Stimulated activated naive B cell treated with anti-CD40 and anti-IgM and Interleukin-4, amounts not matched to agents 10 μg/mL and 1 μg/mL and 100 μg/mL, for 72 hours (primary cell): ENCODE data around the gene C9orf152.
"Not testable (repeated sequence)": the region's sequence is repeated elsewhere in the genome, so short reads cannot be mapped to it uniquely, and the experiment has no call there.

Source experiments
- ATAC-seq, 2 donors: fragments of 150-1000 bp; cut with Tn5 transposase; replicated peaks; 2 replicates each; pipeline ENCODE4 v1.10.0; 2021; ENCODE audit warnings: moderate library complexity in 1 of 2
- DNase-seq: peaks from one replicate; pipeline ENCODE4 v3.0.0; 2021
- H3K27ac Mint-ChIP-seq: one replicate; pipeline ENCODE4 v1.8.0; 2022; ENCODE audit warnings: mild to moderate bottlenecking, mixed read lengths
- H3K27me3 Mint-ChIP-seq, 2 donors: one replicate each; pipeline ENCODE4 v1.8.0; 2022; ENCODE audit warnings: mixed read lengths in 2 of 2
- H3K36me3 Mint-ChIP-seq, 2 donors: one replicate each; pipeline ENCODE4 v1.8.0; 2022; ENCODE audit warnings: mixed read lengths in 2 of 2, mild to moderate bottlenecking in 1 of 2
- H3K4me1 Mint-ChIP-seq, 2 donors: one replicate each; pipeline ENCODE4 v1.8.0; 2022; ENCODE audit warnings: mixed read lengths in 2 of 2, mild to moderate bottlenecking in 1 of 2
- H3K4me3 Mint-ChIP-seq, 2 donors: one replicate each; pipeline ENCODE4 v1.8.0; 2022; ENCODE audit warnings: mild to moderate bottlenecking in 2 of 2, mixed read lengths in 2 of 2, moderate library complexity in 1 of 2
- H3K9me3 Mint-ChIP-seq, 2 donors: one replicate each; pipeline ENCODE4 v1.8.0; 2022; ENCODE audit warnings: mixed read lengths in 2 of 2, mild to moderate bottlenecking in 1 of 2

C9orf152 gene

DNA sequence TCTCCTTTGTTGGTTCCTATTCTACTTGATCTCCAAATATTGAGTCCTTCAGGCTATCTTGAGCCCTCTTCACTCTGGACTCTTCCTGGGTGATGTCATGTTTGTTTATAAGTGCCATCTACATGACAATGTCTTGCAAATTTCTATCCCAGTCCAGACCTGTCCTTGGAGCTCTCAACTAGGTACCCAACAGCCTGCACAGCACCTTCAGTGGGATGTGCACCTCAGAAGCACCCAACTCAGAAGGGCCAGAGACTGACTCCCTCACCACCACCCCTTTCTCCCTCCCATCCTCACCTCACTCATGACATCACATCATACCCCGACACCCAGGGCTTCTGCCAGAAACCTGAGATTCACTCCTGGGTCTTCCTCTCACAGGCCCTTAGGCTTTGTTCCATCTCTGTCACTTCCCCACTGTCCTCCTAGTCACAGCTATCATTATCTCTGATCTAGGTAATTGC lies 33.9 kb upstream of the C9orf152 start:
- H3K9me3 Mint-ChIP-seq = no peaks in the 10 kb centered on the region
- peaks cover 13 to 22% of the 10 kb centered on the region in 2 donors for H3K36me3 Mint-ChIP-seq
- ATAC-seq = peak; percentile 41 to 42
- H3K27me3 Mint-ChIP-seq = no peaks in the 10 kb centered on the region
- H3K4me1 Mint-ChIP-seq = peaks cover 0 to 4% of the 10 kb centered on the region in 2 donors
- H3K4me3 Mint-ChIP-seq = no peak overlapping the region
- H3K27ac Mint-ChIP-seq = no peak overlapping the region
- no peak for DNase-seq

- no peak for DNase-seq
- H3K9me3 Mint-ChIP-seq = no peaks in the 10 kb centered on the region
- ATAC-seq = peak; percentile 27 to 29
- H3K27me3 Mint-ChIP-seq = no peaks in the 10 kb centered on the region
- H3K27ac Mint-ChIP-seq = no peak overlapping the region
- no peak overlapping the region for H3K4me3 Mint-ChIP-seq
- peaks cover 13 to 19% of the 10 kb centered on the region in 2 donors for H3K36me3 Mint-ChIP-seq
- H3K4me1 Mint-ChIP-seq = peaks cover 0 to under 1% of the 10 kb centered on the region in 2 donors
Measured at GRCh38 chr9:110241260-110241857, 33.4 kb upstream of the C9orf152 start.

GRCh38 chr9:110240198-110240597 lies 32.2 kb upstream of the C9orf152 start:
- Mint-ChIP-seq H3K27ac (no peak overlapping the region), H3K4me3 (no peak overlapping the region), H3K4me1 (no peaks in the 10 kb centered on the region), H3K36me3 (peaks cover 16 to 20% of the 10 kb centered on the region in 2 donors), H3K27me3 (no peaks in the 10 kb centered on the region), H3K9me3 (no peaks in the 10 kb centered on the region)
- ATAC-seq = peak; percentile 16 to 27
- DNase-seq = no peak

DNA sequence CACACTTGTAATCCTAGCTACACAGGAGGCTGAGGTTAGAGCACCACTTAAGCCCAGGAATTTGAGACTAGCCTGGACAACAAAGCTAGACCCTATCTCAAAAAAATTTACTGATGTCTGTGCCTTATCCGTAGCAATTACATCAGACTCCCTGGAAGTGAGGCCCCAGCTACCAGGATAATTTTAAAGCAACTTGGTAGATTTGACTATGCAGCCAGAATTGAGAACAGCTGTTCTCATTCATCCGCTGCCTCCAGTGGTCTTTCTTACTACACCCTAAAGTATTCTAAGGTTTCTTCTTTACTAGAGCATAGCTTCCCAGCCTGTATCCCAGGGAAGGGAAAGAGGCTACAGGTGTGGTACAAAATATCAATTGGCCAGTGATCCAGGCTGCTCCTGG lies 20.4 kb upstream of the C9orf152 start:
- H3K4me1 Mint-ChIP-seq = peaks cover 0 to 6% of the 10 kb centered on the region in 2 donors

DNA sequence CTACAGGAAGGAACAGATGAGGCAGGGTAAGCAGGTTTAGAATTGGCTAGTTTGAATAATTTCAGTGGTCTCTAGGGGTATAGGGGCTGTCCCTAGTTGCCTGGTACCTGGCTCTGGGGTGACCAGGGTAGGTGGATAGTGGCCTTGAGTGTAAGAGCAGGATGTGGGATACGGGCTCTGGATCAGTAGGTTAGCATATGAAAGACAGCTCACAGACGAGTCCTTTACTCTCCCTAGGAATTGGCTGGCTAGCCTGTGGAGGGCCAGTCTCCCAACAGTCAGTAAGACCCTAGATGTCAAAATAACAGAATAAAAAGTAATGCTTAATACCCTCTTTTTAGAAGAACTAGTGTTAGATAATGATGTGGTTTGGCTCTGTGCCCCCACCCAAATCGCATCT lies 16.6 kb upstream of the C9orf152 start:
- DNase-seq (no peak), ATAC-seq (no peak)
- H3K4me3 Mint-ChIP-seq = no peak overlapping the region
- H3K4me1 Mint-ChIP-seq = peaks cover 0 to 6% of the 10 kb centered on the region in 2 donors
- H3K36me3 Mint-ChIP-seq = no peaks in the 10 kb centered on the region
- H3K27me3 Mint-ChIP-seq = no peaks in the 10 kb centered on the region
- no peak overlapping the region for H3K27ac Mint-ChIP-seq
- H3K9me3 Mint-ChIP-seq = peaks cover 0 to 2% of the 10 kb centered on the region in 2 donors

More for the DNA sequence above, 20.4 kb upstream of the C9orf152 start:
- peaks cover 2 to 3% of the 10 kb centered on the region in 2 donors for H3K36me3 Mint-ChIP-seq
- H3K27me3 Mint-ChIP-seq = no peaks in the 10 kb centered on the region
- DNase-seq (no peak), ATAC-seq (no peak)
- no peak overlapping the region for H3K4me3 Mint-ChIP-seq
- H3K9me3 Mint-ChIP-seq = peaks cover 0 to 2% of the 10 kb centered on the region in 2 donors
- no peak overlapping the region for H3K27ac Mint-ChIP-seq

- ATAC-seq = no peak
Measured at GRCh38 chr9:110220809-110221208, 12.8 kb upstream of the C9orf152 start.

DNA sequence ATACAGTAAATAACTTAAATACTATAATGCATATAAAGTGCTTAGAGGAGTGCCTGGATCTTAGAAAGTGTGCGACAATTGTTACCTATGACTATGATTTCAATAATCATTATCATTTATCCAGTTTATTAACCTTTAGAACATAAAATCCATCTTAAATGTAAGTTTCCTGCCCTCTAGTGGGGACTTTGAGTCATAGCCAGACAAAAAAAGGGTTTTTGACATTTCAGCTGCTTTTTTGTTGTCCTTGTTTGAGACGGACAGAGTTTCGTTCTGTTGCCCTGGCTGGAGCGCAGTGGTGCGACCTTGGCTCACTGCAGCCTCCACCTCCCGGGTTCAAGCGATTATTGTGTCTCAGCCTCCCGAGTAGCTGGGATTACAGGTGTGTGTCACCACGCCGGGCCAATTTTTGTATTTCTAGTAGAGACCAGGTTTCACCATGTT lies 9.7 kb upstream of the C9orf152 start:
- Mint-ChIP-seq H3K27ac (no peak overlapping the region), H3K27me3 (no peaks in the 10 kb centered on the region), H3K4me3 (peak overlapping the region in 1 of 2 donors; percentile 35), H3K9me3 (no peaks in the 10 kb centered on the region), H3K4me1 (peaks cover 0 to 5% of the 10 kb centered on the region in 2 donors), H3K36me3 (no peaks in the 10 kb centered on the region)
- DNase-seq = no peak
- ATAC-seq = no peak

More at GRCh38 chr9:110220809-110221208, 12.8 kb upstream of the C9orf152 start:
- Mint-ChIP-seq H3K9me3 (peaks cover 0 to 2% of the 10 kb centered on the region in 2 donors), H3K27me3 (no peaks in the 10 kb centered on the region), H3K36me3 (no peaks in the 10 kb centered on the region), H3K4me1 (peaks cover 0 to 6% of the 10 kb centered on the region in 2 donors), H3K4me3 (no peak overlapping the region), H3K27ac (peak overlapping the region; percentile 47)
- DNase-seq = no peak

GRCh38 chr9:110214586-110215355 lies 6.8 kb upstream of the C9orf152 start:
- Mint-ChIP-seq H3K27me3 (no peaks in the 10 kb centered on the region), H3K27ac (no peak overlapping the region), H3K4me1 (peaks cover 0 to 5% of the 10 kb centered on the region in 2 donors), H3K36me3 (peaks cover 0 to 4% of the 10 kb centered on the region in 2 donors), H3K9me3 (no peaks in the 10 kb centered on the region), H3K4me3 (no peak overlapping the region)
- ATAC-seq = no peak
- no peak for DNase-seq

DNA sequence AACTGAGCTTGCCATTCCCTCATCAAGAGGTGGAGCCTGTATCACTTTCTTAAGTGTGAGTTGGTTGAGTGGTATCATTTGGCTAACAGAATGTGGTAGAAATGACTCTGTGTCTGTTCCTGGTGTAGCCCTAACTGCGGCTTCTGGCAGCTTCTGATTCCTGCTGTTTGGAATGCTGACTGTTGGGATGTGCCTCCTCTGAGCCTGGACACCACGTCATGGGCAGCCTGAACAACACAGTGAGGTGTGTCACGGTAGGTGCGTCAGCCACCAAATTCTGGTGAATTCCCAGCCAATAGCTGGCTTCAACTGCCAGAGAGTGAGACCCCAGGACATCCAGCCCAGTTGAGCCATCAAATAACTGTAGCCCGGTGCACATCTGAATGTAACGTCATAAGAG lies 6.1 kb upstream of the C9orf152 start:
- no peaks in the 10 kb centered on the region for H3K27me3 Mint-ChIP-seq
- DNase-seq (no peak), ATAC-seq (no peak)
- H3K4me1 Mint-ChIP-seq = peaks cover 0 to 5% of the 10 kb centered on the region in 2 donors
- H3K4me3 Mint-ChIP-seq = no peak overlapping the region
- H3K36me3 Mint-ChIP-seq = peaks cover 0 to 4% of the 10 kb centered on the region in 2 donors
- no peaks in the 10 kb centered on the region for H3K9me3 Mint-ChIP-seq
- H3K27ac Mint-ChIP-seq = no peak overlapping the region

DNA sequence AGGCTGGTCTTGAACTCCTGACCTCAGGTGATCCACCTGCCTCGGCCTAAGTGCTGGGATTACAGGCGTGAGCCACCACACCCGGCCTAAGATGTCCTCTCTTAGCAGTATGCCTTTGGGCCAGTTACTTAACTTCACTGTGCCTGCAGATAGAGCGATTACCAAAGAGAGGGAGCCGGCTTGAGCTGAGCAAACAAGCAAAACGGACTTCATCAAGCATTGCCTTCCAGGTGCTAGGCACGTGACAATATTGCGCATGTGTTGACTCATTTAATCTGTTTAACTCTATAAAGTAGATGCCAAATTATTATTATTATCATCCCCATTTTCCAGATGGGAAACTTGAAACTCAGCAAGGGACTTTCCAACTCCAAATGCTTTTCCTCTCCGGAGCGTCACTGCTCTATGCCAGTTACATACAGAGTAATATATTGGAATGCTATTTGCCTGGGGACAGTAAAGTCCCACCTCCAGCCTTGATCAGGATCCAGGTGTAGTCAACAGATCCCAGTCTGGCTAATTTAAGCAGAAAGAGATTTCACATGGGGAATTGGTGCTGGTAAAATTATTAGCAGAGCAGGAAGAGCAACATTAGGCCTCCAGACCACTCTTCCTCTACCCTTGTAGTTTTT lies 5.6 kb upstream of the C9orf152 start:
- Mint-ChIP-seq H3K27me3 (no peaks in the 10 kb centered on the region), H3K4me1 (peaks cover 0 to 5% of the 10 kb centered on the region in 2 donors), H3K27ac (no peak overlapping the region), H3K9me3 (no peaks in the 10 kb centered on the region), H3K36me3 (peaks cover 0 to 4% of the 10 kb centered on the region in 2 donors), H3K4me3 (no peak overlapping the region)
- no peak for ATAC-seq
- no peak for DNase-seq

DNA sequence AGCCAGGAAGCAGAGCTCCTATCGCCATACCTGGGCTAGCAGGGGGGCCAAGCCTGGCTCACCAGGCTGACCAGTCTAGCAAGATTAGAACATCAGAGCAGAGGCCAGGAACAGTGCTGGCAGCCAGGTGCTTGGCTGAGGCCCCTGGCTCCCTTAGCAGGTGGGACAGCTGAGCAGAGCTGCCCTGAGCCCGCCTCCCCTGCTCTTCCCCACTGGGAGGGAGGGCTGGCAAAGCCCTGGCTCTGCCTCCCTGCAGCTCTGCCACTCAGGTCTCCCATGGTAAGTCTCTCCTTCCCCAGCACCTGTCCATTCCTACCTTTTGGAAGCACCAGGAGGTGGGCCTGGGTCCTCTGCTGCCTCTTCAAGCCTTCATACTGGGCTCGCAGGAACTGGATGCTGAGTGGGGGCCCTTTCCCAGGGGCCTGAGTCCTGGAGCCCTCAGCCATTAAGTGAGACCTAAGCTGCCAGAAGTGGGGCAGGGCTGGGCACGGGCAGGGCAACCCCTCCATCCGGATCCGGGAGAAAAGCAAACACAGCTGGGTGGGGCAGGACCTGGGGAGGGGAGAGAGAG lies 803 bp downstream of the C9orf152 start:
- ATAC-seq = no peak
- no peak for DNase-seq
- H3K36me3 Mint-ChIP-seq = no peaks in the 10 kb centered on the region
- no peaks in the 10 kb centered on the region for H3K4me1 Mint-ChIP-seq
- no peak overlapping the region for H3K4me3 Mint-ChIP-seq
- peaks cover 5 to 8% of the 10 kb centered on the region in 2 donors for H3K27me3 Mint-ChIP-seq
- H3K27ac Mint-ChIP-seq = no peak overlapping the region
- no peaks in the 10 kb centered on the region for H3K9me3 Mint-ChIP-seq

DNA sequence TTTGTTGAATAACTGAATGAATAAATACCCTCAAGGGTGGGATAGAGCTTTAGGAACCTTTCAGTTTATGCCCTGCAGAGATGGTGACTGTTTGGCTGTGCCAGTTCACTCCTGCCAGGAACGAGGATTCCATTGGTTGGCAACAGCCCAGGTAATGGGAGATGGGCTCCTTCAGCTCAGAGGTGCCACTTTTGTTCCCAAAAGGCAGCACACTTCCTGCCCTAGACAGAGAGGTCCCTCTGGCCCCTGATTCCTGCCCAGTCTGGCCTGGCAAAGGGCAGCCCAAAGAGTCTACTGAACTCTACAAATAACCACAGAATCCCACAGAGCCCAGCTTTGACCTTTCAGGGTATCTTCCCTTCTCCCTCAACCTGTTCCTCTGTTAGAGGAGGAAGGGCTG lies 1.6 kb downstream of the C9orf152 start:
- no peak for ATAC-seq
- H3K27ac Mint-ChIP-seq = no peak overlapping the region

GRCh38 chr9:110205612-110206011 lies 2.3 kb downstream of the C9orf152 start:
- H3K4me3 Mint-ChIP-seq, H3K4me1 Mint-ChIP-seq, ATAC-seq, H3K9me3 Mint-ChIP-seq, H3K27me3 Mint-ChIP-seq, H3K36me3 Mint-ChIP-seq, DNase-seq, H3K27ac Mint-ChIP-seq: not testable (repeated sequence)

More for the DNA sequence above, 1.6 kb downstream of the C9orf152 start:
- DNase-seq = no peak
- Mint-ChIP-seq H3K4me1 (no peaks in the 10 kb centered on the region), H3K27me3 (peaks cover 5 to 8% of the 10 kb centered on the region in 2 donors), H3K36me3 (no peaks in the 10 kb centered on the region), H3K9me3 (no peaks in the 10 kb centered on the region), H3K4me3 (no peak overlapping the region)

GRCh38 chr9:110202232-110202631 lies 5.7 kb downstream of the C9orf152 start:
- H3K4me1 Mint-ChIP-seq = no peaks in the 10 kb centered on the region
- ATAC-seq (no peak), DNase-seq (no peak)
- H3K36me3 Mint-ChIP-seq = no peaks in the 10 kb centered on the region
- H3K4me3 Mint-ChIP-seq = no peak overlapping the region
- peaks cover 0 to under 1% of the 10 kb centered on the region in 2 donors for H3K27me3 Mint-ChIP-seq
- H3K9me3 Mint-ChIP-seq = no peaks in the 10 kb centered on the region
- no peak overlapping the region for H3K27ac Mint-ChIP-seq
